Measurements from ENCODE around the gene CDK2AP2.
"Not testable (repeated sequence)": the region's sequence is repeated elsewhere in the genome, so short reads cannot be mapped to it uniquely, and the experiment has no call there.

CDK2AP2 gene, protein sequence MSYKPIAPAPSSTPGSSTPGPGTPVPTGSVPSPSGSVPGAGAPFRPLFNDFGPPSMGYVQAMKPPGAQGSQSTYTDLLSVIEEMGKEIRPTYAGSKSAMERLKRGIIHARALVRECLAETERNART

DNA sequence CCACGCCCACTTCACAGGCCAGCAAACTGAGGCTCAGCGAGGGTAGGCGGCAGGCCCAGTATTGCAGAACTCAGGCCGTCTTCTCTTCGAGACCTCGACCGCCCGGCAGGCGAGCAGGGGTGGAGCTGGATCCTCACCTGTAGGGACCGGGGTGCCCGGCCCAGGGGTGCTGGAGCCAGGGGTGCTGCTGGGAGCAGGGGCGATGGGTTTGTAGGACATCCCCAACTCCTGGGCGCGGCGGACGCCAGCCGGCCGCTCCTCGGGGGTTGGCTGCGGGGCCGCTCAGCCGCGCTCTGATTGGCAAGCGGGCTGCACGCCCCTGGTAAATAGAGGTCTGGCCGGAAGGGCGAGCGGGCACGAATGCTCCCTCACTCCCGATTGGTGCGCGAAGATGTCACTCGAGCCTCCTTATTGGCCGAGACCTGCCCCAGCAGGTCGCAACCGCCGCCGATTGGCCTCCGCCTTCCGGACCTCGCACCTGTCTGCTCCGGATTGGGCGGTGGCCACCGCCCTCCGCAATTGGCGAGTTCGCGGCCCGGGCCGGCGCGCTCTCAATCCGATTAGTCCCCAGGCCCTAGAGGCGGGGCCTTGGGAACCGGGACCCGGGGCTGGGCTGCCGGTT is at the start of gene CDK2AP2:
Gene CDK2AP2, minus strand, starts transcription at position 299 of the 622 bp plus-strand sequence. Its CDS starts 80 bp downstream, at position 219.
- DNase-seq: peak; percentile 94

DNA sequence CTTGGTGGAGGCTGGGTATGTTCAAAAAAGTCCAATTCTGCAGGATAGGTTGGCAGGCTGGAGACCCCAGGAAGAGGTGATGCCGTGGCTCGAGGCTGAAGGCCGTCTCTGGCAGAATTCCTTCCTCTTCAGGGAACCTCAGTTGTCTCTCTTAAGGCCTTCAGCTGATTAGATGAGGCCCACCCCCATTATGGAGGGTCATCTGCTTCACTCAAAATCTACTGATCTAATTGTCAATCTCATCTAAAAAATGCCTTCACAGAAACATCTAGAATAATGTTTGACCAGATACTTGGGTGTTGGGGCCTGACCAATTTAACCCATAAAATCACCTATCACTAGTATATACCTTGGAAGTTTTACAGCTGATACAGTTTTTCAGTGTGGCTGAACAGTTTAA is 48.3 kb upstream of the CDK2AP2 start:
- no peak for DNase-seq

DNA sequence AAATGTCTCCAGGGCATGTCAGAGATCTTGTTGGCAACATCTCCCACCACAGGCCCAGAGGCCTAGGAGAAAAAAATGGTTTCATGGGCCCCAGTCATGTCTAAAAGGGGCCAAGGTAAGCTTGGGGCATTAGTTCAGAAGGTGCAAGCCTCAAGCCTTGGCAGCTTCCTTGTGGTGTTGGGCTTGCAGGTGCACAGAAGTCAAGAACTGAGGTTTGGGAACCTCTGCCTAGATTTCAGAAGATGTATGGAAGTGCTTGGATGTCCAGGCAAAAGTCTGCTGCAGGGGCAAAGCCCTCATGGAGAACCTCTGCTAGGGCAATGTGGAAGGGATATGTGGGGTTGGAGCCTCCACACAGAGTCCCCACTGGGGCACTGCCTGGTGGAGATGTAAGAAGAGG is 43.7 kb upstream of the CDK2AP2 start:
- not testable (repeated sequence) for DNase-seq

DNA sequence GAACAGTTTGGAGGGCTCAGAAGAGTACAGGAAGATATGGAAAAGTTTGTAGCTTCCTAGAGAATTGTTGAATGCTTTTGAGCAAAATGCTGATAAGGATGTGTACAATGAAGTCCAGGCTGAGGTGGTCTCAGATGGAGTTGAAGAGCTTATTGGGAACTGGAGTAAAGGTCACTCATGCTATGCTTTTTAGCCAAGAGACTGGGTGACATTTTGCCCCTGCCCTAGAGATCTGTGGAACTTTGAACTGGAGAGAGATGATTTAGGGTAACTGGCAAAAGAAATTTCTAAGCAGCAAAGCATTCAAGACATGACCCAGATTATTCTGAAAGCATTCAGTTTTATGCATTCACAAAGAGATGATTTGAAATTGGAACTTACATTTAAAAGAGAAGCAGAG is 43.2 kb upstream of the CDK2AP2 start:
- no peak for DNase-seq

DNA sequence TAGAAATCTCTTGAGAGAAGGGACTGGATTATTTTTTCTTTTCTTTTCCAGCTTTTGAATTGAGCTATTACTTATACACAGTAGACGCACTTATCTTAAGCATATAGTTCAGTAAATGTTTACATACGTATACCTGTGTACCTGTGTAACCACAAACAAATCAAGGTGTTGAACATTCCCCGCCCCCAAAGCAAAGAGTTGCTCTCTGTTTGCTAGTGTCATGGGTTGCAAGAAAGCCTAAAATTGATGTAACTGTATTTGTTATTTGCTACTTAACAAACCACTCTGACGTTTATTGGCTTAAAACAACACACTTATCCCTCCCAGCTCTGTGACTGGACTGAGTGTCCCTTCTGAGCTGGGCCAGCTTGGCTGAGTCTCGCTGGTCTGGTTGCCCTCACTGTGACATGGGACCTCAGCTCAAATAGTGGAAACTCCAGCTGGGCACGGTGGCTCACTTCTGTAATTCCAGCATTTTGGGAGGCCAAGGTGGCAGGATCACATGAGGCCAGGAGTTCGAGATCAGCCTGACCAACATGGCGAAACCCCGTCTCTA is 40.7 kb upstream of the CDK2AP2 start:
- DNase-seq: no peak

DNA sequence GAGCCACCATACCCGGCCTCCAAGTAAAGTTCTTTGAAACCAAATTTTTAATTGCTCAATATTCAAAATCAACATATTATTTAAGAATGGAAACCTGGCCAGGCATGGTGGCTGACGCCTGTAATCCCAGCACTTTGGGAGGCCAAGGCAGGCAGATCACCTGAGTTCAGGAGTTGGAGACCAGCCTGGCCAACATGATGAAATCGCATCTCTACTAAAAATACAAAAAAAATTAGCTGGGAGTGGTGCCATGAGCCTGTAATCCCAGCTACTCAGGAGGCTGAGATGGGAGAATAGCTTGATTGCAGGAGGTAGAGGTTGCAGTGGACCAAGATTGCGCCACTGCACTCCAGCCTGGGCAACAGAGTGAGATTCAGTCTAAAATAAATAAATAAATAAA is 40.1 kb upstream of the CDK2AP2 start:
- DNase-seq: not testable (repeated sequence)

DNA sequence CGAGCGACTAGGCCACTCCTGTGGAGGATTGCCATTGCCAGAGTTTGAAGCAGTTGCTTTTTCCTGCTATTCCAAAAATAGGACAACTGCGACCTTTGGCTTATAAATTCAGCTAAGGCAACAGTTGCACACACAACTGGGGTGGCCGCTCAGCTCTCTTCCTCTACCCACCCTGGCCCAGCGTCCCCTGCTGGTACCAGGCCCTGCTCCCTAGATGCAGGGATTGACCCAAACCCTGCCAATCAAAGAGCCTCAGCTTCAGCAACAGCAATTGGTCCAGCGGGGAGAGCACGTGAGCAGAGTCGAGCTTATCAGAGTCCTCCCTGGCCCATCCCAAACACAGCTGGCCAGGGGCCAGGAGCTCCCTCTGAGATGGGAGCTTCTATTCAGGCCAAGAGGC is 37.3 kb upstream of the CDK2AP2 start:
- no peak for DNase-seq

DNA sequence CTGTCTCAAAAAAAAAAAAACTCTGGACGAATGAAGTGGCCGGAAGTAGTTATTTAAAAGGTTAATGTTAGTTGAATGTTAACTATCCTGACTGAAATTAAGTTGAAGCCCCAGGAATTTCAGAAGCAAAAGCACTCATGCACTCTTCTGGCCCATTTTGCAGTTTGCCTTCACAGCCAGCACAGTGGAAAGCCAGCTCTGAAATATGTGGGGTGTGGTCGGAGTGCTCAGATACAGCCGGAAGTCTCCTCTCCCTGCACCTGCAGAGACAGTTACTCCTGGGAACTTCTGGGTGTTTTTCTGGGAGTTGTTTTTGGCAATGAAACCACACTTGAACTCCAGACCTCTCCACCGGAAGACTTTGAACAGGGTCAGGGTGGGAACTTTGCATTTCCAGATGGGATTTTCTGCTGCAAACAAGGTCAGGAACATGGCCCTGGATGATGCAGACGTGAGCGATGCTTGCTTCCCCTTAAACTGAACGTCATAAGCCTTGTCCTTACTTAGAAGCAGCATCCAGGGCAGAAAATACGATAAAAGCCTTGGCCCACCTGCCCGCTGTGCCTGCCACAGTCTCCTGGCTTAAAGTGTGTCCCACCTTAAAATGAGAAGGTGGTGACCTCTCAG is 36.8 kb upstream of the CDK2AP2 start:
- no peak for DNase-seq

DNA sequence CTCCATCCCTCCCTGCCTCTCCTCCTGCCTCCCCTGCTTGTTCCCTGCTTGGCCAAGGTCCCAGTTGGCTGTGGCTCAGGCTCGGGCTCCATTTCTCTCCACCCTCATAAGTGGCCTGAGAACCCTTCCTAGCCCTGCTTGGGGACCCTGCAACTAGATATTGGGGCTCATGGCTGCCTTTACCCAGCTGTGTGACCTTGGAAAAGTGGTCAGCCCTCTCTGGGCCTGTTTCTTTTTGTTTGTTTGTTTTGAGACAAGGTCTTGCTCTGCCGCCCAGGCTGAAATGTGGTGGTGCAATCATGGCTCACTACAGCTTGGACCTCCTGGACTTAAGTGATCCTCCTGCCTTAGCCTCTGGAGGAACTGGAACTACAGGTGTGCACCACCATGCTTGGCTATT is 35.6 kb upstream of the CDK2AP2 start:
- no peak for DNase-seq

DNA sequence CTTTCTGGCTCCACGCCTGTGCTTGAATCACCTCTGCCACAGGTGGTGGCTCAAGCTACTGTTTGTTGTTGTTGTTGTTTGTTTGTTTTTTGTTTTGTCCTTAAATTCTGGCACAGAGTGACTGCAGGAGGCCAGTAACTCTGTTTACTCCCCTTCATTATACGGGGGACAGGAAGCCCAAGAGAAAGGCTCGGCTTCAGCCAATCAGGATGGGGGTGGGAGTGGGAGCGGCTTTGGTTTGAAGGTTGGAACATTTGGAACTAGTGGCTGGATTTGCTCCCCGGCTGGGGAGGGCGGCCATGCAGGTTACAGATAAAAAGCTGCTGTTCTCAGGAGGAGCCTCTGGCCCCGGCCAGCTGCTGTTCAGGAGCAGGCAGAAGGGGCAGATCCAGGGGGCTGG is 35.0 kb upstream of the CDK2AP2 start:
- no peak for DNase-seq

DNA sequence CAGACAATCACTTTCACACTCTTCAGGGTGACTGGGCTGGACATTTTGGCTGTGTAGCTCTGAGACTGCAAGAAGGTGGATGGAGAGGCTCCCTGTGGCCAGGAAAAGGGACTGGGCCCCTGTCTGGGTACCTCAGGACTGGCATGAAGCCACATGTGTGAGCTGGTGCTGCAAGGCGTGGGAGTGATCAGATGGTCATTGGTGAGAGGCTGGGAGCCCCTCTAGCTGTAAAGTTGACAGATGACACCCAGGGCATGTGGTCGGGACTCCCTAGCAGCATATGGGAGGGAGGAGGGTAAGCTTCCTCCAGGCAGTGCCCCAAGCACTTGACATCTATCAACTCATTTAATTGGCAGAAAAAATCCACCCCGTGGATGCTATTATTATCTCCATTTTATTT is 34.2 kb upstream of the CDK2AP2 start:
- no peak for DNase-seq

DNA sequence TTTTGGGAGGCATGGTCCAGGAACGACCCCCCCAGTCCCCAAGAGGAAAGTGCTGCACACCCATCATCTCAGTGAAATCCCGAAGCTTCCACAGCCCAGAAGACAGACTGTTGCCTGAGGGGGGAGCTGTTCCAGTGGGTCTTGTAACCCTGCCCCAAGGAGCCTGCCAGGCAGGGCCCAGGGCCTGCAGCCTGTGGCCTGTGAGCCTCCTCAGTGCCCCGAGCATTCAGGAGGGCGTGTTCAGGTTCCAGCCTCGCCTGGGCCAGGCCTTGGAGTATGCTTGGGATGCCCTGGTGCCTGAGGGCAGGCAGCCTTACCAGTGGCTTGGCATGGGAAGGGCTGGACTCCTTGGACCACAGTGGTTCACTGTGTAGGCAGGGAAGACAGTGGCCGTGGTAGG is 33.2 kb upstream of the CDK2AP2 start:
- no peak for DNase-seq

DNA sequence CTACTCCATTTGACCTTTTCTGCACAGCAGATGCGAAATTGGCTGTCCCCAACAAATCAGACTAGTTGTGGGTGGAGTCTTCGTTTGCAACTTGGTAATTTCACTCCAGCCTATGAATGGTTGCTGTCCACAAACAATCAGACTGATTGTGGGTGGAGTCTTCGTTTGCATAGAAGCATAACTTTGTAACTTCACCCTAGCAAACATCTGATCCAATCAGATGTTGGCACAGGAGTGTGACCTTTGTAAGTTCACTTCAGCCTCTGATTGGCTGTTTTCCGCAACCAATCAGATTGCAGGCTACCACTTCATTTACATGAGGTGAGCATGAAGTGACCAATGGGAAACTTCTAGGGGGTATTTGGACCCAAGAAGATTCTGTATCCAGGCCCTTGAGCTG is 31.6 kb upstream of the CDK2AP2 start:
- DNase-seq: no peak

DNA sequence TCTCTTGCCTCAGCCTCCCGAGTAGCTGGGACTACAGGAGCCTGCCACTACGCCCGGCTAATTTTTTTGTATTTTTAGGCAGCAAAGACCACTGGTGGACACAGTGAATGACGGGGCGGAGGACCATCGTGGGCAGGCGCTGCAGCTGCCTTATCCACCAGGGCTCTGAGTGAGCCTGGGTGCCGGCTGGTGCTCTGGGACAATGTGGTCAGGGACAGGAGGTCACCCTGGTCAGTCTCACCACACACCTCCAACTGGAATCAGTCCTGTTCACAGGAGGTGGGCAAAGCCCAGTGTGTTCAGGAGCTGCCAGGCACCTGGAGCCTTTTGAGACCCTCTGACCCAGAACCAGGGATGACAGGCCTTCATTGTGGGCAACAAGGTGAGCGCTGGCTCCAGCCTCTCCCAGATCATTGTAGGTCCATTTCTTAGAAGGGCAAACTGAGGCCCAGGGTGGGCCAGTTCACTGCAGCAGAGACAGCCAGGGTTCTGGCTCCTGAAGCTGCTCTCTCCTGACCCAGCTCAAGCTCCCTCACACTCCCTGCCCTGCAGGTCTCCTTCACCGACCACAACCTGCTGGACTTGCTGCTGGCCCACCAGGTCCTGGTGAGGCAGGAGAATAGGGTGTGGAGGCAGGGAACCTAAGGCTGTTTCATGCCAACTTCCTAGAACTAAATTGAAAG is 31.0 kb upstream of the CDK2AP2 start:
- no peak for DNase-seq

DNA sequence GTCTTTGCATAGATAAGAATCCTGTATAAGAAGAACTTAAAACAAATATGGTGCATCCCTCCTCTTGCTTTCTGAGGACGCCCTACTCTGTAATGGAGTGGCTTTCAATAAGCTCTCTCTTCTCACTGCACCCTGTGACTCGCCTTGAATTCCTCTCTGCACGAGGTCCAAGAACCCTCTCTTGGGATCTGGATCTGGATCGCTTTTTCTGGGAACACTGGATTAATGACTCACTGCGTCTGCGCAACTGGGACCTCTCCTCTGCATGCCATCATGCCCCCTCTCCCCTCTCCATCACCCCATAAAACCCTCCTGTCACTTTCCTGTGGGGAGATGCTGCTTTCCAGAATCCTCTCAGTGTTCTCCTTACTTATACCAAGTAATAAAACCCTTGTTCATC is 30.3 kb upstream of the CDK2AP2 start:
- DNase-seq: no peak

DNA sequence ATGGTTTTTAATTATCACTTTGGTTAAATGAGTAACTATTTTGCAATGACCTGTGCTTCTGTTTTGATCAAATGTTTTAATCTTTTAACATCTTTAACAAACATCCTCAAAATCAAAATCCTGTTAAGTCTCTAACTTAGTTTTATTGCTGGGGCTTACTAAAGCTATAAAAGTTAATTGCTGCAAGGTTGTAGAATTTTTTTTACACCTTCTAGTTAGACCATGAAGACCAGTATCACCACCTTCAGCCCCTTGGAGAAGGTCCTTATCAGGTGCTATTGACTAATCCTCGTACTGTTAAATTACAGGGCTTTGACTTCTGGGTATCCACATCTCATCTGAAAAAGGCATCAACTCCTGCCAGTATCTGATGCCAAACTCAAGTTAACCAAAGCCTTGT is 27.6 kb upstream of the CDK2AP2 start:
- no peak for DNase-seq

DNA sequence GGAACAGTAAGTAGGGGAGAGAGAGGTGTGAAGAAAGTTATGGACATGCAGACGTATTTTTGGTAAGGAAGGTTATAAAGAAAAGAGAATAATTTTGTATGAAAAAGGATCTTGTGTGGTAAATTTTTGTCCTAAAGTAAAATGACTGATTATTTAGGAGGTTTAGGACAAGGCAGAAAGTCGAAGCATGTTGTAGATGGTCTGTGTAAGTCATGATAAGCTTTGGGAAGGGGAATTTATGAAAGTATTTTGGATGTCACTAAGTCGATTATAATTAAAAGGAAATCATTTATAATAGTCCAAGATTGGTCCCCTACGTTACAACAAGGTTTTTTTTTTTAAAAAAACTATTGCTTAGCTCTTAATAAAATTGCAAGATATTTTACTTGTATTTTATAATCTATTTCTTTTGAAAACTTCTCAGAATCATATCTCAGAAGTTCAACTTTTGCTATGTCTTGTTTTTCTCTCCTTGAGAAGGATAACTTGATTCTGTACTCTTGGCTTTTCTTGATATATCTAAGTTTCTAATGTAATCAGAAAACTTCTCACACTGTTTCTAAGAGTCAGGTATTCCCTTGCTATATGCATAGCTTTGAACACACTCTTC is 26.2 kb upstream of the CDK2AP2 start:
- DNase-seq: no peak

DNA sequence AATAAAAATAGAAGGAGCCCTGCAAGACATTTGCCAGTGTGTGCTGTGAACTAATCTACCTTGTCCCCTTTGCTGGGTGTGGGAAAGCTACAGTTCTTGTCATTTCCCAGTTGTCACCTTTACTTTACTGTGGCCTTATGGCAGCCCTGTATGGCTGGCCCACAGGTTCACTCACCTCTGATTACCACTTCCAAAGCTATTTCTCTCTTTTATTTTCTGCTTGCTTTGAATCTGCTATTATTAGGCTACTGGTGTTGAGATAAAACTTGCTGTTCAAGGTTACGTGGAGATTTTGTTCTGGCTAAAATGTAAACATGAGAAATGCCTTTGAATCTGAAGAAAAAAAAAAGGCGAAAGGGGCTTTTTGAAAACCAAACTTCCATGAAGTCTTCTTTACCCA is 24.9 kb upstream of the CDK2AP2 start:
- DNase-seq: no peak

DNA sequence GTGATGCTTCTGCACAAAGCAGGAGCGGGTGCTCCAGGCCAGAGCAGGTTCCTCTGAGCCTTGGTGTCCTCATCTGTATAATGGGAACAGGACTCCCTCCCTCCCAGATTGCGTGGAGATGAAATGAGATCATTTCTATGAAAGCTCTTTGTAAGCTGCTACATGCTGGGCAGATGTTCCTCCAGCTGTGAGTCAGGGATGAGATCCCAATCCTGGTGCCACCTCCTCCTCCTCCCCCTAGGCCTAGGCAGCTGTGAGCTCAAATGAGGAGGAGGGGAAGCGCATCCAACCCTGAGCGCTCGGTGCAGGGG is 22.3 kb upstream of the CDK2AP2 start:
- no peak for DNase-seq

DNA sequence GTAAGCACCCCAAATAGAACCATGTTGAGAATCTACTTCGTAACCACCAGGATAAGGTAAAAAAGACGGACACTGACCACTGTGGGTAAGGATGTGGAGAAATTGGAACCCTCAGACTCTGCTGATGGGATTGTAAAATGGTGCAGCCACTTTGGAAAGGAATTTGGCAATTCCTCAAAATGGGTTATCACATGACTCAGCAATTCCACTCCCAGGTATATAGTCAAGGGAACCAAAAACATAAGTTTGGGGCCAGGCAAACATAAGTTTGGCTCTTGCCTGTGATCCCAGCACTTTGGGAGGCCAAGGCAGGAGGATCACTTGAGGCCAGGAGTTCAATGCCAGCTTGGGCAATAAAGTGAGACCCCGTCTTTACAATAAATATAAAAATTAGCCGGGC is 20.4 kb upstream of the CDK2AP2 start:
- no peak for DNase-seq

DNA sequence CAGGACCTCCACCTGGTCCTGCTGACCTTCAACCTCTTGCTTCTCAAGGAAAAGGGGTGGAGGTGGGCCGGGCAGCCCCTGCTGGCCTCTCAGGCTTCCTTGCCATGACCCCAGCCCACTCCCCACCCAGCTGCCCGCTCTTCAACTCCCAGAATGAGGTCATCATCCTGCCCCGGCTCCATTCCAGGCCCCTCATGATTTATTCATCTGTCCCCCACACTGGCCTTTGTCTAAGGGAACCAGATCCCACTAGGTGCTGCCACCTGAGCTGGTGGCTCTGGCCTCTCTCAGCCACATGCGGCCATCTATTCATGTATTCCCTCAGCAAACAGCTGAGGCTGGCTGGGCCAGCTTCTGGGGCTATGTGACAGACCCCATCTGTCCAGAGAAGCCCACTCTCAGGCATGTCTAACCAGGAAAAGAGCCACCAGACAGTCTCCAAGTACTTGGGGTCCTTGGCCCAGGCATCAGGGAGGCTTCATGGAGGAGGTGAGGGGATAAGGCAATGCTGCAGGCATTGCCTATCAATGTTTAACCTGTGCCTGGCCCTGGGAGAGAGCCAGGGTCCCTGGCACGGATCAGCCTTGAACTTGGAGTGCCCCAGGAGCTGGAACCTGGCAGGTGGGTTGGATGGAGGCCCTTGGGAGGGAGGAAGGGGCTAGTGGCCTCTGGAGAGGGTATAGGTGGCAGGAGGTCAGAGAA is 17.5 kb upstream of the CDK2AP2 start:
- no peak for DNase-seq

DNA sequence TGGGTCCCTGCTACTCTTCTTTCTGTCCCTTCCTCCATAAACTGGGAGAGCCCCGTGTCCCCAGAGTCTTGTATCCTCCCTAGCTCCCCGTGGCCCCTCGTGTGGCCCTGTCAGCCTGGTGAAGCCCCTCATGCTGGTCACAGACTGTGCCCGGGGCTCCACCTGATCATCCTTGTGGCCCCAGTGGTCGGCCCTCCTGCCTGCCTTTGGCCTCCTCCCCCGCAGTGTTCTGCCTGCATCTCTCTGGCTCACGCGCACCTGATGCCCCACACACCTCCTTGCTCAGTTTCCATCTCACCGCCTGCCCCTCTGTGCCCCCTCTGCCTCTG is 16.5 kb upstream of the CDK2AP2 start:
- no peak for DNase-seq
